HK-2 (cell line): ENCODE data around the gene NPR1.
"Not testable (repeated sequence)": the region's sequence is repeated elsewhere in the genome, so short reads cannot be mapped to it uniquely, and the experiment has no call there.

Source experiments
- DNase-seq: peaks from one replicate; pipeline ENCODE4 v3.0.0-alpha.2; 2018; ENCODE audit not compliant: unreplicated experiment

Gene NPR1

GRCh38 chr1:153649863-153650235, 28.6 kb upstream of the NPR1 start:
- DNase-seq: no peak

DNA sequence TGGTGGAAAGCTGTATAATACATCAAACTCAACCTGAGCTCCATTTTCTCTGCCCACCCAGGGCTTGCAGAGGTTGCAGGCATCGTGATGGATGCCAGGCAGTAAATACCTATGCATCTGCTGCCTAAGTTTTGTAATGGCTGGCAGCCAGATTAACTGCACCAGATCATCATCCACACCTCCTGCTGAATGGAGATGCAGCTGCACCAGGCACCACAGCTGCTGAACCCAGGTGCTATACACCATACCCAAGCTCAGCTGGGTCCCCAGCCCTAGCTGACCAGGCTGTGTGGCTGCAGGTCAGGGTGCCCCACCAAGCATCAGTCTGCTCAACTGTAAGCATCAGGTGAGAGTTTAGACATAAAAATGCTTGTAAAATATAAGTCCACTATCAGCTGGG, 26.7 kb upstream of the NPR1 start:
- no peak for DNase-seq

GRCh38 chr1:153652805-153653500, 25.5 kb upstream of the NPR1 start:
- no peak for DNase-seq

- DNase-seq: no peak
These were observed 23.2 kb upstream of the NPR1 start for GRCh38 chr1:153655333-153655732.

DNA sequence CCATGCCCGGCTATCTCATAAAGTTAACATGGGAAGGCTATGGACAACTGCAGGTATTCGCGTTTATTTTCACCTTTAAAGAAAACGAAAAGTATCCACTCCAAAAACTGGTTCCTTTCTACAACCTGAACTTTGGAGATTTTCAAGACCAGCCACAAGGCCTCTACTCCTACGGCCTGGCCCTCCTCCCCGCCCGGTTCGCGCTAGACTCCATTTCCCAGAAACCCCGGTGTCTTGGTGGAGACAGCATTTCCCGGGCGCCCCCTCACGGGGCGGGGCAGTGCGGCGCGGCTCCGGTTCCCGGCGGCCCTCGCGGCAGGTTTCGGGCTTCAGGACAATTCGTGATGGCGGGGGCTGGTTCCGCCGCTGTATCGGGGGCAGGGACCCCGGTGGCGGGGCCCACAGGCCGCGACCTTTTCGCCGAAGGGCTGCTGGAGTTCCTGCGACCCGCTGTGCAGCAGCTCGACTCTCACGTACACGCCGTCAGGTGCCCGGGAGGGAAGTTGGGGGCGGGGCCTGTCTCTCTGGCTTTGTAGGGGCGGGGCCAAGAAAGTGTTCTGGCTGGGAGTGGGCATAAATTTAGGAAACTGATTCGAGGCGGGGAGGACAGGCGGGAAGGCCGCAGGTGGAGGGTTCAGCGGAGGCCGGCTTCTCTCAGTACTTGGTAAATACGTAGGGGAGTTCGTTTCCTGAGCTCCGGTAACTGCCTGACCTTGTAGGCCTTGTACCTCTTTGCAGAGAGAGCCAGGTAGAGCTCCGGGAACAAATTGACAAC, 19.9 kb upstream of the NPR1 start, which contains the start of gene SNAPIN:
Gene SNAPIN, plus strand, starts transcription at position 304 of the 775 bp plus-strand sequence. Its CDS starts 41 bp downstream, at position 345.
- peak; percentile 88 for DNase-seq

DNA sequence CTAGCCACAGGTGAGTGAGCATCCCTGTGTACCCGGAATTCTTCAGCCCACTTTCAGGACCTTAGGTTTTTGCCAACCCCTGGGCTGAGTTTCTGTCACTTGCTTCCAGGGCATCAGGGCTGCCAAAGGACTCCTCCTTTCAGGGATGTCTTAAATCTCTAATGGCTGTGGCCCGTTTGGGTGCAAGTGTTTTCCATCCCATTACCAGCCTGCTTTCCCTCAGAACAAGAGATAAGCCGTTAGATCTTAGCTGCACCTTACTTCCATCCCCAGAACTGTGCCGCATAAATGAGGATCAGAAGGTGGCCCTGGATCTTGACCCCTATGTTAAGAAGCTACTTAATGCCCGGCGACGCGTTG, 19.3 kb upstream of the NPR1 start:
- no peak for DNase-seq

GRCh38 chr1:153659656-153660055, 18.8 kb upstream of the NPR1 start:
- DNase-seq: no peak

GRCh38 chr1:153661111-153661708, 17.3 kb upstream of the NPR1 start:
- no peak for DNase-seq

GRCh38 chr1:153662269-153662668, 16.2 kb upstream of the NPR1 start:
- DNase-seq: no peak

DNA sequence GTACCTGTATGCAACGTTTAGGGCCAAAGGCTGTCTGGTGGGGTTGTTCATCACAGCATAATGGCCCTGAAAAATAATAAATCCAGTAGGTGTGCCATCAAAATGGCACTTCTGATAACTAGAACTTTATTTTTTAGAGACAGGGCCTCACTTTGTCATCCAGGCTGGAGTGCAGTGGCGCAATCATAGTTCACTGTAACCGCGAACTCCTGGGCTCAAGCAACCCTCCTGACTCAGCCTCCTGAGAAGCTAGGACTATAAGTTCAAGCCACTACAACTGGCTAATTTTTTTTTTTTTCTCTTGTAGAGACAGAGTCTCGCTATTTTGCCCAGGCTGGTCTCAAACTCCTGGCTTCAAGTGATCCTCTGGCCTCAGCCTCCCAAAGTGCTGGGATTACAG, 15.3 kb upstream of the NPR1 start:
- no peak for DNase-seq

DNA sequence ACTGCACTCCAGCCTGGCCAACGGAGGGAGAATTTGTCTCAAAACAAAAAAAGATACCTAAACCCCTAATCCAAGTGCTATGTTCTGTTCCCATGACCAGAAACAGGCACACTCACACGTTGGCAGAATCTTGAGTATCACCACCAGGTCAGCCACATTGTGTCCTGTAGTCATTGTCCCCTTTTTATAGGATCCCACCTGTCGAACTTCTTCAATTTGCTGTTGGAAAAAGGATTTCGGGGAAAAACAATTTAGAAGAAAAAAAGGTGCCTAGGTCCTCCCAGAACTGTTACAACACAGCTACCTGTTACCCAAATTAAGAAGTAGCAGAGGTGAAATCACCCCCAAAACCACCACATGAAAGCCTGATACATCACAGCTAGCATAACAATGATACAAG, 11.0 kb upstream of the NPR1 start:
- no peak for DNase-seq

DNA sequence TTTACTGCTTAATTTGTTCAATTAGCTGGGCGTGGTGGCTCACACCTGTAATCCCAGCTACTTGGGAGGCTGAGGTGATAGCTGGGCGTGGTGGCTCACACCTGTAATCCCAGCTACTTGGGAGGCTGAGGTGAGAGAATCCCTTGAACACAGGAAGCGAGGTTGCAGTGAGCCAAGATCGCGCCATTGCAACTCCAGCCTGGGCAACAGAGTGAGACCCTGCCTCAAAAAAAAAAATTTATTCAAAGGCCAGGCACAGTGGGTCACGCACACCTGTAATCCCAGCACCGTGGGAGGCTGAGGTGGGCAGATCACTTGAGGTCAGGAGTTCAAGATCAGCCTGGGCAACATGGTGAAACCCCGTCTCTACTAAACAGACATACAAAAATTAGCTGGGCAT, 9.8 kb upstream of the NPR1 start:
- not testable (repeated sequence) for DNase-seq

DNA sequence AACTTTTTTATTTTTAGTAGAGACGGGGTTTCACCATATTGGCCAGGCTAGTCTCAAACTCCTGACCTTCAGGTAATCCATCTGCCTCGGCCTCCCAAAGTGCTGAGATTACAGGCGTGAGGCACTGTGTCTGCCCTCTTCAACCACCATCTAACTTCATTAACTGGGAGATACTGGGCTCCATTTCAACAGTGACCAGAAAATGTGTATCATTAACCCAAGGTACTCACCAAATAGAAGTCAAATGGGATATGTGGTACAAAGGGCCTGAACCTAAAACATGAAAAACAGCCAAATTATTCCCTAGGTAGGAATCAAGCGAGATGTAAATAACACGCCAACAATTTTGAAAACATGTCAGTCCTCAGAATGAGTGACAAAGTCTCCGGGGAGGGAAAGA, 8.9 kb upstream of the NPR1 start:
- DNase-seq: no peak

DNA sequence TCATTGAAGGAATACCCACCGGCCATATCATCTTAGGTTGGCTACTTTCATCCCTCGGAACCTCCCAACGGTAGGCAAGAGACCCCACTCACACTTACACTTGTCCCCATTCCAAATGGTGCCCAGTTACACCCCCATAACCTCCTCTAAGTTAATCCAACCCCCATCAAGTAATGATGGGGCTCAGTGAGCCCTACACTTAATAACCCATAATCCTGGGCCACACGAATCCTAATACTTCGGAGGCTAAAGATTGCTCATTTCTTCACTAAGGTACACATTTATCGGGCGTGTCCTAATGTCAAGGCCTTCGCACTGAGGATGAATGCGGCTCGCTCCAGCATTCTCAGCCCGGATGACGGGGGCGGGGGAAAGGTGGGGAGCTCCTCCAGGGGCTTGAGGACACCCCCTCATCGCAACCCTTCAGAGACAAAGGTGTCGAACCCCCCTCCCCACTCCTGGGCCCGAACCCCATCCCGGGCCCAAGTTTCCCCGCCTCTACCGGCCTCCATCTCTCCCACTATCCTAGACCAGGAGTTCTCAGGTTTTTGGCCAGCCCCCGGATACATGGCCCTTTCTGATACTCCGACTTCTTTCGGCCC, 8.1 kb upstream of the NPR1 start:
- DNase-seq: no peak

- peak; percentile 96 for DNase-seq
These were observed 7.4 kb upstream of the NPR1 start, which contains the start of gene ILF2 for GRCh38 chr1:153670859-153671627. Gene ILF2, minus strand, starts transcription at chr1:153670993. Its CDS starts 71 bp downstream, at chr1:153670922.

- DNase-seq: peak; percentile 67
These were observed 6.7 kb upstream of the NPR1 start for GRCh38 chr1:153671628-153672353.

- no peak for DNase-seq
These were observed 5.0 kb upstream of the NPR1 start for GRCh38 chr1:153673511-153673910.

DNA sequence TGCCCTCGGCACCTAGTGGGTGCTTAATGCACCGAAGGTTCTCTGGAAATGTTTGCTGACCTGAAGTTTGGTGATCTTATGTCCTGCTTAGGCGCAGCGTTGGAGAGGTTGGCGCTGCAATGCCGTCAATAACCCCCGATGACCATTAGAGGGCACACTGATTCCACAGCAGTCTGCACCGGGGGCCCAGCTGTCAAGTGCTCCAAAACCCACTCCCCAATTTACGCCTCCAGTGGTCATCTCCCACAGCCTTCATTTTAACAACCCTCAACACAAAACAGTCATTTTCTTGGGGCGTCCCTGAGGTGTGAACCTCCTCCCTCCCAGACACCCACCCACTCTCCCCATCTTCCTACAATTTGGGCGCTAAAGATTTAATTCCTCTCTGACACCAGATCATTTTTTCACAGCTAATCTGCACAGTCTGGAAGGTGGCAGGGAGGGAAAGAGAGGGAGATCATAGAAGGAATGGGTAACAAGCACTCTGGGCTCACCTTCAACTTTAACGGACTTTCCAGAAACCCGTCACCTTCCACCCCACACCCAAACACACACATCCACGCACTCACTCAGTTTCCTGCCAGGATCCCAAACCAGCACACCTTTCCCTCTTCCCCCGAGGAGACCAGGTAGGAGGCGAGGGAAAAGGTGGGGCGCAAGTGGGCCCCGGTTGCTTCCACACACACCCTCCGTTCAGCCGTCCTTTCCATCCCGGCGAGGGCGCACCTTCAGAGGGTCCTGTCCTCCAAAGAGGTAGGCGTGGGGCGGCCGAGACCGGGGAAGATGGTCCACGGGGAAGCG, 570 bp upstream of the NPR1 start:
- DNase-seq: peak; percentile 44

DNA sequence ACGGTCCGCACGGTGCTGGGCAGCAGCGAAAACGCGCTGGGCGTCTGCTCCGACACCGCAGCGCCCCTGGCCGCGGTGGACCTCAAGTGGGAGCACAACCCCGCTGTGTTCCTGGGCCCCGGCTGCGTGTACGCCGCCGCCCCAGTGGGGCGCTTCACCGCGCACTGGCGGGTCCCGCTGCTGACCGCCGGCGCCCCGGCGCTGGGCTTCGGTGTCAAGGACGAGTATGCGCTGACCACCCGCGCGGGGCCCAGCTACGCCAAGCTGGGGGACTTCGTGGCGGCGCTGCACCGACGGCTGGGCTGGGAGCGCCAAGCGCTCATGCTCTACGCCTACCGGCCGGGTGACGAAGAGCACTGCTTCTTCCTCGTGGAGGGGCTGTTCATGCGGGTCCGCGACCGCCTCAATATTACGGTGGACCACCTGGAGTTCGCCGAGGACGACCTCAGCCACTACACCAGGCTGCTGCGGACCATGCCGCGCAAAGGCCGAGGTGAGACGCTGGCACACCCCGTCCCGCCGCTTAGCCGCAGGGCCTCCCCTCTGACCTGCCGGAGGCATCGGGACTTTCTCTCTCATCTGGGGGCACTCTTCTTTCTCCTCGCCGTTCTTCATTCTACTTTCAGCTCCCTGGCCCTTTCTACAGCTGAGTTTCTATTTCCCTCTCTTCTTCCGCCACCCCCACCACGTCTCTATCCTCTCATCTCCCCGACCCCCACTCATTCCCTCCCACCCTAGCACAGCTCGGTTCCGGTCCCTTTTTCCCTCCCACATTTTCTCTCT, 1.0 kb downstream of the NPR1 start:
- DNase-seq: no peak

GRCh38 chr1:153680120-153680403, 1.6 kb downstream of the NPR1 start:
- DNase-seq: no peak
